Measurements from ENCODE around the gene PLA2G12A. TPM values are rescaled to one million over a fixed set of nuclear protein-coding genes. Genes with fewer than 3 reads are reported as not detected.

Gene PLA2G12A
- total RNA-seq, 1 experiment from 2014 or later = 37.9 TPM

DNA sequence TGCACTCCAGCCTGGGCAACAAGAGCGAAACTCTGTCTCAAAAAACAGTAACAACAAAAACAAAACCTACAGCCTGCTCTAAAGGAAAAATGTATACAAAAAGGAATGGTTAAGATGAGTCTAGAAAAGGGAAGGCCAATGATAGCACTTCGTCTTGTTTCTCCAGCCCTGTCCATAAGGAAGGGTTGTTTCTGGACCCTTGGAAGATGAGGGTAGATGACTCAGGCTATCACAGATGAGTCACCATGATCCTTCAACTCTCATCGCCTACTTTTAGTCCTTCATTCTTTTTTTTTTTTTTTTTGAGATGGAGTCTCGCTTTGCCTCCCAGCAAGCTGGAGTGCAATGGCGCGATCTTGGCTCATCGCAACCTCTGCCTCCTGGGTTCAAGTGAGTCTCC lies 8.8 kb downstream of the PLA2G12A start:
- ATAC-seq = 0 out of 2 replicates have a peak, but pooled peaks have one; percentile 42
- no TSS peak for BruUV-seq (replicated peaks)
- intact Hi-C loops (cut with micrococcal nuclease) = no loop called here

DNA sequence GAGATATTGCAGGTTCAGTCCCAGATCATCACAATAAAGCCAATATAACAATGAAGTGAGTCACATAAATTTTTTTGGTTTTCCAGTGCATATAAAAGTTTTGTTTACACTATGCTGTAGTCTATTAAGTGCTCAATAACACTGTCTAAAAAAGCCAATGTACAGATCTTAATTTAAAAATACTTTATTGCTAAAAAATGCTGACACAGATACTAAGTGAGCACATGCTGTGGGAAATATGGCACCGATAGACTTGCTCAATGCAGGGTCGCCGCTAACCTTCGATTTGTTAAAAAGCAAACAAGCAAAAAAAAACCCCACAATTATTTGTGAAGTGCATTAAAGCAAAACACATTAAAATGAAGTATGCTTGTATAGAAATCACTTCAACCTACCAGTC lies 10.3 kb downstream of the PLA2G12A start:
- Histone ChIP-seq H3K9me2 (ENCODE audit: insufficient read depth) (no peaks in the 10 kb centered on the region), H3K27me3 (ENCODE audit: insufficient read depth, low read length) (no peaks in the 10 kb centered on the region), H3K27ac (ENCODE audit: low read depth, low read length) (no peak overlapping the region), H3K4me1 (ENCODE audit: control insufficient read depth in 1 of 2, insufficient read depth in 2 of 2, low read length in 2 of 2) (peaks cover 0 to 18% of the 10 kb centered on the region in 2 experiments; a peak in 2 of 4 replicates), H4K20me1 (ENCODE audit: insufficient read depth) (no peaks in the 10 kb centered on the region), H3K4me3 (replicated peaks in 1 of 2; ENCODE audit: low read depth in 1 of 2, low read length in 2 of 2) (no peak overlapping the region), H3K9ac (ENCODE audit: low read length) (no peak overlapping the region), H3K36me3 (ENCODE audit: control insufficient read depth in 1 of 2, insufficient read depth in 2 of 2, low read length in 2 of 2) (peaks cover 6 to 15% of the 10 kb centered on the region in 2 experiments), H3K79me2 (ENCODE audit: insufficient read depth, low read length) (peaks cover 50% of the 10 kb centered on the region), H3K9me3 (ENCODE audit: control insufficient read depth in 1 of 2, insufficient read depth in 1 of 2, low read depth in 1 of 2, low read length in 2 of 2) (no peaks in the 10 kb centered on the region), H3K4me2 (ENCODE audit: low read length) (no peak overlapping the region), H2AFZ (ENCODE audit: low read depth, low read length, poor library complexity, severe bottlenecking) (no peak overlapping the region)
- TF ChIP-seq ELF1 (IDR thresholded peaks at IDR 0.05; ENCODE audit: borderline replicate concordance, low read depth) (no peak), CBX3 (IDR thresholded peaks at IDR 0.05; ENCODE audit: low read depth) (no peak), EGR1 (IDR thresholded peaks at IDR 0.05; ENCODE audit: low read depth) (no peak), YY1 (IDR thresholded peaks at IDR 0.05; ENCODE audit: extremely low read depth, insufficient replicate concordance, low read depth, low read length) (no peak), EZH2phosphoT487 (IDR thresholded peaks at IDR 0.05; ENCODE audit: borderline replicate concordance) (no peak), FOSL1 (IDR thresholded peaks at IDR 0.05; ENCODE audit: low read depth) (no peak), POLR2A (IDR thresholded peaks at IDR 0.05; ENCODE audit: borderline replicate concordance, extremely low read depth, insufficient read depth, insufficient read length) (no peak), POLR2AphosphoS5 (IDR thresholded peaks at IDR 0.05; ENCODE audit: low read depth, low read length) (no peak)
- no peak for ATAC-seq
- CTCF ChIA-PET = no interaction called here
- no TSS peak for BruUV-seq (replicated peaks)
- intact Hi-C loops (cut with micrococcal nuclease) = no loop called here
- POLR2A ChIA-PET = no interaction called here
- RAD21 ChIA-PET (ENCODE audit: low non-redundant PET in 1 of 2, low total read pairs in 2 of 2, uncharacterized antibody in 2 of 2, unreplicated experiment in 2 of 2) = no interaction called here
- no peak for DNase-seq (ENCODE audit: low read depth, low spot score)

More for the DNA sequence above, 8.8 kb downstream of the PLA2G12A start:
- ChIA-PET POLR2A (no interaction called here), RAD21 (ENCODE audit: low non-redundant PET in 1 of 2, low total read pairs in 2 of 2, uncharacterized antibody in 2 of 2, unreplicated experiment in 2 of 2) (no interaction called here), CTCF (no interaction called here)
- no peak overlapping the region for H3K4me3 ChIP-seq (replicated peaks in 1 of 2; ENCODE audit: low read depth in 1 of 2, low read length in 2 of 2)
- peaks cover 64% of the 10 kb centered on the region for H3K79me2 ChIP-seq (ENCODE audit: insufficient read depth, low read length)
- H4K20me1 ChIP-seq (ENCODE audit: insufficient read depth) = 0 out of 2 replicates have a peak, but pooled peaks cover 4% of the 10 kb centered on the region
- peaks cover 0 to 18% of the 10 kb centered on the region in 2 experiments; a peak in 2 of 4 replicates for H3K4me1 ChIP-seq (ENCODE audit: control insufficient read depth in 1 of 2, insufficient read depth in 2 of 2, low read length in 2 of 2)
- H3K9ac ChIP-seq (ENCODE audit: low read length) = no peak overlapping the region
- H2AFZ ChIP-seq (ENCODE audit: low read depth, low read length, poor library complexity, severe bottlenecking) = no peak overlapping the region
- TF ChIP-seq, protein P1, sequence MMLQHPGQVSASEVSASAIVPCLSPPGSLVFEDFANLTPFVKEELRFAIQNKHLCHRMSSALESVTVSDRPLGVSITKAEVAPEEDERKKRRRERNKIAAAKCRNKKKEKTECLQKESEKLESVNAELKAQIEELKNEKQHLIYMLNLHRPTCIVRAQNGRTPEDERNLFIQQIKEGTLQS (IDR thresholded peaks at IDR 0.05) = no peak
- peak; percentile 59 for TF ChIP-seq FOSL1 (IDR thresholded peaks at IDR 0.05; ENCODE audit: low read depth)
- peak; percentile 46; the same call in 1 of the 2 replicates for TF ChIP-seq JUND (IDR thresholded peaks at IDR 0.05)
- no peak overlapping the region for H3K27ac ChIP-seq (ENCODE audit: low read depth, low read length)
- no peaks in the 10 kb centered on the region for H3K27me3 ChIP-seq (ENCODE audit: insufficient read depth, low read length)
- H3K4me2 ChIP-seq (ENCODE audit: low read length) = peak overlapping the region; percentile 29
- no peak for DNase-seq (ENCODE audit: low read depth, low spot score)
- peaks cover 6 to 15% of the 10 kb centered on the region in 2 experiments for H3K36me3 ChIP-seq (ENCODE audit: control insufficient read depth in 1 of 2, insufficient read depth in 2 of 2, low read length in 2 of 2)
- no peaks in the 10 kb centered on the region for H3K9me3 ChIP-seq (ENCODE audit: control insufficient read depth in 1 of 2, insufficient read depth in 1 of 2, low read depth in 1 of 2, low read length in 2 of 2)
- no peaks in the 10 kb centered on the region for H3K9me2 ChIP-seq (ENCODE audit: insufficient read depth)

All from HCT116 (cell line).